GM19452 (cell line): ENCODE results near the gene SREBF2.

ENCODE experiments used
- ATAC-seq: cut with Tn5 transposase; IDR thresholded peaks from one replicate; pipeline ENCODE4 v1.9.1; 2021; ENCODE audit not compliant: unreplicated experiment

Gene SREBF2

DNA sequence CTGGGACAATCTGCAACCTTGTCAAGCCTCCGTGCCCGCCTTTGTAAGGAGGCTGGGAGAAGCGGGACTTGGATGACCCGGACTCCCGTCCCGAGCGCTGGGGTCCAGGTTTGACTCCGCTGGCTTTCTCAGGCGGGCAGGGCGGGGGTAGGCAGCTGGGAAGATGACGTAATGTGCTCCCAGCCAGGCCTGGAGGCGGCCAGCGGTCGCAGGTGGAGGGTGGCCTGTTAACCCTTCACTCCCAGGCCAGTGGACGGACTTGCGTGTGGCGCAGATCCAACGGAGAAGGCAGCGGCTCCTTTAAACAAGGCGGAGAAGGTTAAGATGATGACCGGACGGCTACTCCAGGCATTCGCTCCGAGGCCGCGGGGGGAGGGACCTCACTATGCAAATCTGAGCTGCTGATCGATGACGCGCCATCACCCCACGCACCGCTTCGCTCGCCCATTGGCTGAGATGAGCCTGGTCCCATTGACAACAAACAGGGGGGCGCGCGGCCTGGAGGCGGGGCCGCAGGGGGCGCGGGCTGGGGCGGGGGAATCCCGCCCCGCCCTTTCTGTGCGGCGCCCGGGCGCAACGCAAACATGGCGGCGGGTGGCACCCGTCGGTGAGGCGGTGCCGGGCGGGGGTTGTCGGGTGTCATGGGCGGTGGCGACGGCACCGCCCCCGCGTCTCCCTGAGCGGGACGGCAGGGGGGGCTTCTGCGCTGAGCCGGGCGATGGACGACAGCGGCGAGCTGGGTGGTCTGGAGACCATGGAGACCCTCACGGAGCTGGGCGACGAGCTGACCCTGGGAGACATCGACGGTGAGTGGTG, at the start of gene SREBF2:
Gene SREBF2 (plus strand): TSS at position 553 of the 816 bp plus-strand sequence. CDS start 166 bp downstream, at position 719.
- peak; percentile 84 for ATAC-seq

GRCh38 chr22:41787331-41787730, 45.6 kb upstream of the SREBF2 start:
- ATAC-seq = no peak

- ATAC-seq = no peak
Observed at GRCh38 chr22:41793871-41794270, 39.0 kb upstream of the SREBF2 start.

DNA sequence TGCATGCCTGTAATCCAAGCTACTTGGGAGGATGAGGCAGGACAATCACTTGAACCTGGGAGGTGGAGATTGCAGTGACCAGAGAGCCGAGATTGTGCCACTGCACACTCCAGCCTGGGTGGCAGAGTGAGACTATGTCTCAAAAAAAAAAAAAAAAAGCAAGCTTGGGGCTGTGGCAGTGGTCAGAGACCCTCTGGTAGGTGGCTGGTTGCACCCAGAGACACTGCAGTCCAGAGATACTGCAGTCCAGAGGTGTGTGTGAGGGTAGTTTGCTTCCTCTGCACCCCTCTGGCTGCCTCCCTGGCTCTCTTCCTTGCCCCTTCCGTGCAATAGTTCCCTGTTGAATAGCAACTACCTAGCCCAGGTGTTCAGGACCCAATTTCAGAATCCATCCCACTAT, 34.2 kb upstream of the SREBF2 start:
- ATAC-seq = no peak

GRCh38 chr22:41799486-41800347, 33.2 kb upstream of the SREBF2 start:
- no peak for ATAC-seq

DNA sequence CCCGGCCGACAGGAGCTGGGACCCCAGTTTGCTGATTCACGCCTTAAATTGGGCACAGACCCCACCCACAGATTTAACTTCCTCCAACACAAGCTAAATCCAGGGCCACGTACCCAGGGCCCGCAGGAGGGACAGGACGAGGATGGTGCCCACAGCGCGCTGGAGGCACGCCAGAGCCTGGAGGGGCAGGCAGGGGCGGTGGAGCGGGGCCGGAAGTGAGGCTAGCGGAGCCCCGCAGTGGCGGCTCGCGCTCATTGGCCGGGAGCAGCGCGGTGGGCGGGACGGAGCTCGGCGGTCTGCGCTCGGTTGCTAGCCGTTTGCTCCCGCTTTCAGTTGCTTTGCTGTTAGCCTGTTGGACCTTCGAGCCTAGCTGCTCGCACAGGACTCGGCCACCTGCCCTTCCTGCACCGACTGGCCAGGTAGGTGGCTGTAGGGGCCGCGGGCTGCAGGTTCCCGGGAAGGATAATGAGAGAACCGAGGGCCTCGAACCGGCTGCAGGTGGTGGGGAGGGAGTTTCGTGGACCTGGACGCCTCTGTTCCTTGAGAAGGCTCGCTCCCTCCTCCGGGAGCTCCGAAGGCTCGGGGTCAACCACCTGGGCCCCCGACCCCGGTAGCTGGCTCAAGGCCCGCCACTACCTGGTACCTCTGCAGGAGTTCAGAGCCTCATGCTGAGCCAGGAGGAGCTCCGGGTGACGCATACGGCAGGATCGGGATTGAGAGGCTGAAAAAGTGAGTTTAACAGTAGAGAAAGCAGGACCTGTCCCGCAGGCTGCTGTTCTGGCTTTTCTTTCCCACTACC, 32.4 kb upstream of the SREBF2 start, which contains the start of gene CCDC134:
Gene CCDC134 (plus strand): TSS at position 332 of the 799 bp plus-strand sequence. CDS start 8,212 bp downstream, outside the sequence.
- peak; percentile 92 for ATAC-seq

GRCh38 chr22:41801147-41801819, 31.6 kb upstream of the SREBF2 start:
- ATAC-seq = no peak

DNA sequence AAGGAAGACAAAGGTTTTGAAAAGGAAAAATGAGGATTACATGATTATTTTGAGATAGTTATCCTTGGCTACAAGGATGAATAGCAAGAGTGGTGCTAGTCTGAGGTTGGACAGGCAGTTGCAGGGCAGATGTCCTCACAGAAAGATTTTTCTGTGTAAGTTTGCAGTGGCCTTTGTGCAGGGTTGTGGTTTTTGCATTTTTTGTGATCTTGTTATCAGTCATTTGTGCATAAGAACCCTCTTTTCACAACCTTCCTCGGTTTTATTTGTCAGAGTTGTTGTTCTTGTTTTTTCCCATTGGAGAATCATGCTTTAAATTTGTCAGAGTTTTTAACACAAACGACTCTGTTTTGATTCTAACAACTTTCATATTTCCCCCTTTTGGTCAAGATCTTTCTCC, 31.0 kb upstream of the SREBF2 start:
- ATAC-seq = no peak

- ATAC-seq = no peak
Observed at GRCh38 chr22:41805639-41806038, 27.3 kb upstream of the SREBF2 start.

GRCh38 chr22:41808400-41808799, 24.5 kb upstream of the SREBF2 start:
- no peak for ATAC-seq

DNA sequence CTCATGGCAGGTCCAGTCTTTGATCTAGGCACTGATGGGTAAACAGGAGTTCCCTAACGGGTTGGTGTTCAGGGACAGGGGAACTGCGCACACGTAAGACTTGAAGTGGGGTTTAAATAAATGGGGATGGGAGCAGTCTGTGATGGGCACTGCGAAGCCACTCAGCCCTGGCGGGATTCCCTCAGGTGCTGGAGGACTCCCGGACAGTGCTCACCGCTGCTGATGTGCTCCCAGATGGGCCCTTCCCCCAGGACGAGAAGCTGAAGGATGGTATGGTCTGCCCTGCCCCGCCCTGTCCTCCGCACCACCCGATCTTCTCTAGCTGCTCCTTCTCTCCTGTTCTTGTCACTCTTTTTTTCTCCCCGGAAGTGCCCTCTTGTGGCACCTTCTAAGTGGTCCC, 22.9 kb upstream of the SREBF2 start:
- no peak for ATAC-seq

DNA sequence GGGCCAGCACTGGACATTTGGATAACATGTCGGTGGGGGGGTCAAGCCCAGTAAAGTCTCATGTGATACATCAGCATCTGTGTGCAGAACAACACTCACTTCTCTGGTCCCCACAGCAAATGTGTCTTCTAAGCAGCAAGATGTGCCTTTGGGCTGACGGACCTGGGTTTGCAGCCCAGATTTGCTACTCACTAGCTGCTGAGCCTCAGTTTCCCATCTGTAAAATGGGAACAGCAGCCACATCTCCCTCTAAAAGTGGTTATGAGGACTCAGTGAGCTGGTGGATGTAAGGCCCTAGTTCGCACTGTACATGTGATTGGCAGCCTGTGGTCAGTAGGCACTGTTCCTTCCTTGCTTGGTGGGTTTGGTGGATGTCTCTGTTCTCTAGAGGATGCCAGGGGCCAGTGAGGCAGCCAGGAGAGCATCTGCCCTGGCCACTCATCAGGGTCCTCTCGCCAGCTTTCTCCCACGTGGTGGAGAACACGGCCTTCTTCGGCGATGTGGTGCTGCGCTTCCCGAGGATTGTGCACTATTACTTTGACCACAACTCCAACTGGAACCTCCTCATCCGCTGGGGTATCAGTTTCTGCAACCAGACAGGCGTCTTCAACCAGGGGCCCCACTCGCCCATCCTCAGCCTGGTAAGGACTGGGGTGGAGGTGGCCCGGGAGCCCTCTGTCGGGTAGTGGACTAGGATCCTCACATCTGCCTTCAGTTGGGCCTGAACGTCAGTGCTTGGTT, 19.9 kb upstream of the SREBF2 start:
- ATAC-seq = no peak

- no peak for ATAC-seq
Observed at GRCh38 chr22:41813726-41814410, 19.0 kb upstream of the SREBF2 start.

DNA sequence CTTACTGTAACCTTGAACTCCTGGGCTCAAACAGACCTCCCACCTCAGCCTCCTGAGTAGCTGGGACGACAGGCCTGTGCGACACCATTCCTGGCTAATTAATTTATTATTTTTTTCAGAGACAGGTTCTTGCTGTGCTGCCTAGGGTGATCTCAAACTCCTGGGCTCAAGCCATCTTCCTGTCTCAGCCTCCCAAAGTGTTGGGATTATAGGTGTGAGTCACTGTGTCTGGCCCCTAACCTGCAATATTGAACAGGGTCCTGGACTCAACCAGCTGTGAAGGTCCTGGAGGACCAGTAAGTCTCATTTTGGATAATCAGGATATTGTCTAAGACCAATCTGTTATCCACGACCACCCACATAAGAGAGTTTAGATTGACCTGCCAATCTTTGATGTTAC, 17.2 kb upstream of the SREBF2 start:
- no peak for ATAC-seq

DNA sequence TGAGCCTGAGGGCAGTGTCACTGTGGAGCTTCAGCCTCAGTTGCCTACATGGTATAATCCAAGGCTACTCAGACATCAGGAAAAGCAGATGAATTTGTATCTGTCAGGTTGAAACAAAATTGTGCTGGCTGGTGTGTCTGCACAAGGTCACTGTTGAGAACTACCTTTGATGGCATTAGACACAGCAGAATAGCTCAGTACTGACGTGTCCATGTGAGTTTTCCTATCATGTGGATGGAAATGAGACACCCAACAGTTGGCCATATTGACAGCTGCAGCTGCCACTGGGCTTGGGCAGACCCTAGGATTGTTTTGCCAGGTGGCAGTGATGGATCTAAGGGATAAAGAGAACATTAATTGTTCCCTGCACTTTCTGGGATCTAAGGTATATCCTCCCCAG, 16.7 kb upstream of the SREBF2 start:
- ATAC-seq = no peak

DNA sequence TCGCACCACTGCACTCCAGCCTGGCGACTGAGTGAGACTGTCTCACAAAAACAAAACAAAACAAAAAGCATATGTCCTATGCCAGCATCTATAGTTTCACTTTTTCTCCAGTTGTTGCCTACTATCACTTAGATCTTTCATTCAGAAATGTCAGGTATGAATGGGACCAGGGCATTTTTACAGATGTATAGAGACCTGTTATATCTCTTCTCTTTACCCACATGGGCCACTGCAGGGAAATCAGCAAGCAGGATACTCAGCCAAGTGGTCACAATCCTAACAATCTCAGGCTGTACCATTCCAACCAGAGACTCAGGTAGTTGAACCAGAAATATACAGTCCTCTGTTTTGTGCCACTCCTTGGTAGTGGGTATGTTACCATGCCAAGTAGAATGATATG, 16.0 kb upstream of the SREBF2 start:
- ATAC-seq = no peak

DNA sequence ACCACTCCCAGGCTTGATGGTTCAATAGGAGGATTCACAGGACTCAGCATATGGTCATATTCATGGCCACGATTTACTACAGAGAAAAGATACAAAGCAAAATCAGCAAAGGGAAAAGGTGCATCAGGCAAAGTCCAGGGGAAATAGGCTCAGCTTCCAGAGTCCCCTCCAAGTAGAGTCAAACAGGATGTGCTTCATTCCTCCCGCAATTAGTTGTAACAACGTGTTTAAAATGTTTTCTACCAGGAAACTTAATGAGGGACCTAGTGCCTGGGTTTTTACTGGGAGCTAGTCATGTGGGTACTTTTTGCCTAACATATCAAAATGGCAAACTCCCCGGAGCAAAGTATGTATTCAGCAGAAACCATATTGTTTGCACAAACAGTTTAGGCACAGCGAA, 14.9 kb upstream of the SREBF2 start:
- ATAC-seq = no peak

GRCh38 chr22:41818596-41818995, 14.3 kb upstream of the SREBF2 start:
- ATAC-seq = no peak

DNA sequence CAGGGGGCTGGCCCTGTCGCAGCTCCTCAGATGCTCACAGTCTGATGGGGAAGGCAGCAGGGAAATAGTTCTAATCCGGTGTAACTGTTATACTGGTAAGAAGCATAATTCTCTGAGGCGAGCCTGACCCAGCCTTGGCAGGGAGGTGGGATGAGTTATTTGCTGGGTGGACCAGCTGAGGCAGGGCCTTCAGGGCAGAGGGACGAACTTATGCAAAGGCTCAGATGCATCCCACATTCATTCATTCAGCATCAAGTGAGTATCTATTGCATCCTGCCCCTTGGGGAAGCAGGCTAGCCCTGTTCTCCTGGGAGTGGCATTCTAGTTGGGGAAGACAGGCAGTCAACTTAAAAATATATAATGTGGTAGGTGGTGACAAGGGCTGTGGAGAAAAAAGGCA, 13.6 kb upstream of the SREBF2 start:
- ATAC-seq = no peak
